Measurements from ENCODE around the gene IL1F10. TPM values are rescaled to one million over a fixed set of nuclear protein-coding genes. Genes with fewer than 3 reads are reported as not detected.

Gene IL1F10
- total RNA-seq, 1 experiment from 2014 or later = not detected

- TF ChIP-seq CTCF (conservative IDR thresholded peaks at IDR 0.05) = no peak
- H4K20me1 ChIP-seq (ENCODE audit: control insufficient read depth, insufficient read depth, insufficient read length) = no peaks in the 10 kb centered on the region
- no peak overlapping the region for H2BK120ac ChIP-seq (ENCODE audit: low read depth, low read length, poor library complexity, severe bottlenecking)
- H3K4me1 Mint-ChIP-seq = no peaks in the 10 kb centered on the region
- no peak overlapping the region for H3T11ph ChIP-seq (ENCODE audit: low read length)
- no peak overlapping the region for H2AFZ ChIP-seq (ENCODE audit: low read length)
- no peak overlapping the region for H3K27ac Mint-ChIP-seq
- no peak overlapping the region for H3K23ac ChIP-seq (ENCODE audit: insufficient read length, low read depth, low read length)
- no peak overlapping the region for H4K5ac ChIP-seq (ENCODE audit: insufficient read length, low read depth, low read length)
- no peaks in the 10 kb centered on the region for H3K27me3 ChIP-seq (ENCODE audit: insufficient read depth, low read length)
- peaks cover 0 to 7% (median 2%) of the 10 kb centered on the region in 3 experiments; a peak in 3 of 7 replicates for H3K36me3 Mint-ChIP-seq (ENCODE audit: insufficient read depth in 1 of 3, low read depth in 3 of 3)
- H3K27ac ChIP-seq (ENCODE audit: insufficient read length, low read depth, low read length) = no peak overlapping the region
- no peak overlapping the region for H2BK5ac ChIP-seq (ENCODE audit: insufficient read length, low read length)
- H2BK12ac ChIP-seq (ENCODE audit: insufficient read length, low read depth, low read length) = no peak overlapping the region
- H3K79me1 ChIP-seq (ENCODE audit: insufficient read depth, low read depth, low read length, poor library complexity, severe bottlenecking) = no peaks in the 10 kb centered on the region
- no peak overlapping the region for H3K4ac ChIP-seq (ENCODE audit: low read depth, low read length)
- no peak overlapping the region for H3K56ac ChIP-seq (ENCODE audit: insufficient read length, low read depth, low read length)
- no peak overlapping the region for H3K18ac ChIP-seq (ENCODE audit: insufficient read length, low read depth, low read length)
- H2AK5ac ChIP-seq (ENCODE audit: insufficient read length, low read length) = no peak overlapping the region
- no peak overlapping the region for H2BK15ac ChIP-seq (ENCODE audit: low read depth, low read length)
- no peak overlapping the region for H4K91ac ChIP-seq (ENCODE audit: insufficient read length, low read depth, low read length)
- H3K27me3 Mint-ChIP-seq (ENCODE audit: low read depth) = peaks cover 14% of the 10 kb centered on the region
- no CpG with 5 or more reads among the region's 5 CpGs for WGBS (ENCODE audit: extremely low coverage, insufficient read length, low lambda C conversion rate)
- H2BK20ac ChIP-seq (ENCODE audit: low read depth, low read length, poor library complexity, severe bottlenecking) = no peak overlapping the region
- H3K9me3 Mint-ChIP-seq = peaks cover 27 to 66% of the 10 kb centered on the region in 2 experiments
- no peaks in the 10 kb centered on the region for H3K9me3 ChIP-seq (ENCODE audit: control insufficient read depth, low read depth, low read length)
- H3K14ac ChIP-seq (ENCODE audit: insufficient read depth, low read length) = no peak overlapping the region
- H3K4me2 ChIP-seq (ENCODE audit: insufficient read depth, insufficient read length, low read length) = no peak overlapping the region
- DNase-seq = no peak
- H3K23me2 ChIP-seq (ENCODE audit: insufficient read length, low read depth, low read length, poor library complexity, severe bottlenecking) = no peaks in the 10 kb centered on the region
- H3K79me2 ChIP-seq (ENCODE audit: insufficient read depth, low read length) = no peaks in the 10 kb centered on the region
- no peak overlapping the region for H3K9ac ChIP-seq (ENCODE audit: extremely low read depth, insufficient read length, low read length)
- no peak overlapping the region for H4K8ac ChIP-seq (replicated peaks; ENCODE audit: insufficient read length, low read depth, low read length)
- no peak overlapping the region for H3K4me3 Mint-ChIP-seq
- no peaks in the 10 kb centered on the region for H3K4me1 ChIP-seq (ENCODE audit: insufficient read depth, low read length)
Observed at GRCh38 chr2:113046465-113046864, 21.3 kb upstream of the IL1F10 start.
